A549 (cell line): Measurements from ENCODE around the gene TMX1.

Experiments
- BHLHE40 ChIP-seq: IDR thresholded peaks from 2 replicates; pipeline ENCODE4 v1.6.1; 2012; ENCODE audit warnings: low read depth, low read length, inconsistent platforms
- CTCF ChIP-seq: fragments of >200 bp; sonication (Bioruptor Twin); formaldehyde crosslinking; IDR thresholded peaks from 3 replicates; pipeline ENCODE4 v1.5.1; 2016
- POLR2A ChIP-seq: IDR thresholded peaks from 2 replicates; pipeline ENCODE4 v1.6.1; 2012; ENCODE audit warnings: mild to moderate bottlenecking, low read length
- ZNF302 ChIP-seq: fragments of 250-450 bp; sonication (Bioruptor Pico); IDR thresholded peaks from 2 replicates; pipeline ENCODE4 v1.9.0; 2021; ENCODE audit warnings: inconsistent platforms, mild to moderate bottlenecking, moderate library complexity

DNA sequence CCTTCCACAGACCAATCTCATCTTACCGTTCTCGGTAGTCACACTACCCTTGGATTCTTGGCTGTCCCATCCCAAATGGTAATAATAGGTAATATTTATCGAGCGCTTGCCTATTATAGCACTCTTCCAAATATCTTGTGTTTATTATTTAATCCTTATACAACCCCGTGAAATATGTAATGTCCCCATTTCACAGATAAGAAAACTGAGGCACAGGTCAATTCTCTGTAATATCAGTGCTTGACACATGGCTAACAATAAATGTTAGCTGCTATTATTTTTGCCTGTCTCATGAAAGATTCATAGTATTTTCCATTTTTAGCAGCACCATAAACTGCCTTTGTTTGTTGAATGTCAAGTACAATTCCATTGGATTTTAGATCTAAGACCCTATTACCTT, 4.5 kb downstream of the TMX1 start:
- TF ChIP-seq BHLHE40 (no peak), CTCF (no peak), ZNF302 (CRISPR knock-in tag) (no peak), POLR2A (no peak)
